GM21723 (cell line): ENCODE measurements around the gene MGAT1.
"Not testable (repeated sequence)": the region's sequence is repeated elsewhere in the genome, so short reads cannot be mapped to it uniquely, and the experiment has no call there.

Source experiments
- ATAC-seq: cut with Tn5 transposase; IDR thresholded peaks from one replicate; pipeline ENCODE4 v1.9.1; 2021; ENCODE audit warnings: mild to moderate bottlenecking, moderate library complexity; ENCODE audit not compliant: unreplicated experiment

Gene MGAT1

DNA sequence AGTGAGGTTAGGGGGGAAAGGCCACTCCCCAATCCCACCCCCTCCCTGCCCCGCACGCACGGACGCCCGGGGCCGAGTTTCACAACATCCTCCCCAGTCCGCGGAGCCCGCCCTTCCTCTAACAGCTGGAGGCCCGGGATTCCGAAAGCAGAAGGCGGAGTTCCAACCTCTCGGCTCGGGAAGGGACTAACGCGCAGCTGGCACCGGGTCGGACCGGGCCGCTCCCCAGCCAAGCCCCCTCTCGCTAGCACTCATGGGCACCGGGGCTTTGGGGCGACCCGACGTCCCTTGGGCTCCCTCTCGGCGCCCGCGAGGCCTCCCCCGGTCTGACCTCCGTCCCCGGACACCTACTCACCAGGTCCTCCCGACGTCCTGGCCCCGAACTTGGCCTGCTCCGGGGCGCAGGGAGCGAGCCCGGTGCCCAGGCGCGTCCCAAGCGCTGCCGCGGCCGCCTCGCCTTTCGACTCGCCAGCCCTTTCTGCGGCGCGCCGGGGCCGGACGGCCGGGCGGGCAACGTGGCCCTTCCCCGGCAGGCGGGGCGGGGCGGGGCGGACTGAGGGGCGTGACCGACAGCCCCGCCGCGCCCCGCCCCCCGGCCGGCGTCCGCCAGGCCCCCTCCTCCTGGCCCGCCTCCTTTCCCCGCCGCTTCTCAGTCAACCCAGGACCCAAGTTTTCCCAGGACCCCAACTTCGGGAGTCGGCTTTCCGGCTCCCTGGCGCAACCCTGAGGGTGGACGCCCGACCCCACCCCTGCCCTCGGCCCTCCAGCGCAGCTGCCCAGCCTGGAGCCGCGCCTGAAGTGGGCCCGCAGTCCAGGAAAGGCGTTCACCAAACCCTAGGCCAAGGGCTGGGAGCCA, at the start of gene MGAT1:
Gene MGAT1, minus strand, starts transcription at position 482 of the 856 bp plus-strand sequence. CDS start 9,835 bp downstream, outside the sequence.
- peak; percentile 40 for ATAC-seq

- no peak for ATAC-seq
These were observed 48.0 kb upstream of the MGAT1 start for GRCh38 chr5:180850434-180851078.

- ATAC-seq, result no peak
These were observed 47.2 kb upstream of the MGAT1 start for GRCh38 chr5:180849827-180850226.

GRCh38 chr5:180848878-180849277, 46.3 kb upstream of the MGAT1 start:
- ATAC-seq, result no peak

DNA sequence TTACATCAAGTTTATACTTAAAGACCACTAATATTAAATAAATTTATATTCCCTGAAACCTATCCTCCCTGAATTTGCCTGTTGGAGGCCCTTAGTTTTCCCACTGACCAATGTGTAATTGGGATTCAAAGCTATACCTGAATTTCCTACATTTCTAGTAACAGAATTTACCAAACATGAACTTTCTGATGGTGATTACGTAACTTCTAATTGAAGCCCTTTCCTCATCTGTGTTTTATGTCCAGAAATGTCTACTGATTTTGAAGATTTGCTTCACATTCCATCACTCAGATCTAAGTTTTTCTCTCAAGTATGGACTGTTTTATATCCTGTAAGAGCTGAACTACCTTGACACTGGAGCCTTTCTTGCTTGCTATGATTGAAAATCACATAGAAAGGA, 45.7 kb upstream of the MGAT1 start:
- no peak for ATAC-seq

DNA sequence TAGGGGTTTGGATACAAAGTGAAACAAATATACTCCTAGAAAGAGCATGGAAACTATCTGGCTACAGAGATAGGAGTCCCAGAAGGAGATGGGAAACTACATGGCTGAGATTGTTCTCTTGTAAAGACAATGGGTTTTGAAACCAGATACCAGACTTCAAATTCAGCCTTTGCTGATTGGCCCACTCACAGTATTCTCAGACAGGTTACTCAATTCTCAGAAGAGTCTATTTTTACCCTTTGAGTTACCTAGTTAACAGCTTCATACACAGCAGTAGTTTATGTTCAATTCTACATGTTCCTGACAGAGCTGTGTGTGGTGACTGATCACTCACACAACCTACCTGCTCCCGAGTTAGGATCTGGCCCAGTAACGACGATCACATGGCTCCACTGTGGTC, 44.4 kb upstream of the MGAT1 start:
- no peak for ATAC-seq

DNA sequence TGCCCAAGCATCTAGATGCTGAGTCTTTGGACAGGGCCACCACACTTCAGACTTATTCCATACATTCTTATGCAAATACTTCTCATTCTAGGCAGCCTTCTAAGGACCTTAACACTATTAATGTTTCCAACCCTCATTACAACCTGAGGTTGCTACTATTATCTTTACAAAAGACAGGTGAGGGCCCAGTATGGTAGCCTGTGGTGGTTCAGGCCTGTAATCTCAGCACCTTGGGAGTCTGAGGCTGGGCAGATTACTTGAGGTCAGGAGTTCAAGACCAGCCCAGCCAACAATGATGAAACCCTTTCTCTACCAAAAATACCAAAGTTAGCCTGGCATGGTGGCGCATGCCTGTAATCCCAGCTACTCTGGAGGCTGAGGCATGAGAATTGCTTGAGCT, 42.3 kb upstream of the MGAT1 start:
- ATAC-seq, result no peak

DNA sequence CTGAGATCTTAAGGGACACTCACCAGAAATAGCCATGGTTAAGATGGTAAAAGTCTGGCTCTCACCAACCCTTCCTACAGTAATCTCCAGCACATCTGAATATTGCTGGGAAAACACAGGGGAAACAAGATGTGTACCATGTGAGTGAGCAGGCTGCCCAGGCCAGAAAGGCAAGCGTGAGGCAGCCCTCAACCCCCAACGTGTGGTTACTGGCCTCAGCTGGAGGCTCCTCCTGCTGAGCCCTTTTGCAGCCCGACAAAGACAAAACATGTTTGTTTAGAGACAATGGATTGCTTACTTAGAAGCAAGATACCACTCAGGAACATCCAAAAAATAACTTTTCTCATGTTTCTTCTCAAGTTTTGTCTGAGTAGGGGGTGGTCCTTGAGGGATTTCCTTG, 41.8 kb upstream of the MGAT1 start:
- no peak for ATAC-seq

DNA sequence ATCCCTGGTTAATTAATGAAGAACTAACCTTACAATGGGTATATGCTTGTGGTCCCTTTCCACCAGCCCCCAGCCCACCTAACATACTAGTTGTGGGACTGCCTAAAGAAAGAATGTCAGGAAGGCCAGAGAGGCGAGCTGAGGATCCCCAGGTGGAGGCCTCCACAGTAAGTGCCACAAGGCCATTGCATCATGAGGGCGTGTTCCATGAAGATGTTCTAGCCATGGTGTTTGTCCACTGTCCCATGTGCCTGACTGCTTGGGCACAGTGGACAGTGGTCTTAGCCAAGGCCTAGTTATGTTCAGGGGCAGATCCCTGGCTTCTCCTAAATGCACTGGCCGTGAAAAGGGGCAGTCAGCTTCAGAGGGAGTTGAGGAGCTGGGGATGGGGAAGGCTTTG, 37.3 kb upstream of the MGAT1 start:
- no peak for ATAC-seq

- no peak for ATAC-seq
These were observed 36.6 kb upstream of the MGAT1 start for GRCh38 chr5:180839227-180839626.

GRCh38 chr5:180837478-180837877, 34.9 kb upstream of the MGAT1 start:
- no peak for ATAC-seq

DNA sequence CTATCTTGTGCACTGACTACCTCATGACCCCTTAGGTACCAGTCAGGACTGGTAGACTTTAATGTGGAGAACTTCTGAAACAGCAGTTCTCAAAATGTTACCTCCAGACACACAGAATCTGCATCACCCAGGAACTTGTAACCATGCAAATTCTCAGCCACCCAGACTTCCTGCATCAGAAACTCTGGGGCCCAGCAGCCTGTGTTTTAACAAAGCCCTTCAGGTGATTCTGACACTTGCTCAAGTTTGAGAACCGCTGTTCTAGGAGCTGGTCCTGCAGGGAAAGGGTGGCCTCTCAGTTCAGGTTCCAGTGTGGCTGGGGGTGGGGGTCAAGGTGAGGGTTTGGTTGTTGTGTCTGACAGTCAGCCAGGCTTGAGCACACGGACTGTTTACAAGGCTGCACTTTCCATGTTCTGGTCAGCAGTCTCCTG, 30.0 kb upstream of the MGAT1 start:
- ATAC-seq, result peak; percentile 51

GRCh38 chr5:180831139-180832093, 28.8 kb upstream of the MGAT1 start:
- ATAC-seq, result peak; percentile 77

DNA sequence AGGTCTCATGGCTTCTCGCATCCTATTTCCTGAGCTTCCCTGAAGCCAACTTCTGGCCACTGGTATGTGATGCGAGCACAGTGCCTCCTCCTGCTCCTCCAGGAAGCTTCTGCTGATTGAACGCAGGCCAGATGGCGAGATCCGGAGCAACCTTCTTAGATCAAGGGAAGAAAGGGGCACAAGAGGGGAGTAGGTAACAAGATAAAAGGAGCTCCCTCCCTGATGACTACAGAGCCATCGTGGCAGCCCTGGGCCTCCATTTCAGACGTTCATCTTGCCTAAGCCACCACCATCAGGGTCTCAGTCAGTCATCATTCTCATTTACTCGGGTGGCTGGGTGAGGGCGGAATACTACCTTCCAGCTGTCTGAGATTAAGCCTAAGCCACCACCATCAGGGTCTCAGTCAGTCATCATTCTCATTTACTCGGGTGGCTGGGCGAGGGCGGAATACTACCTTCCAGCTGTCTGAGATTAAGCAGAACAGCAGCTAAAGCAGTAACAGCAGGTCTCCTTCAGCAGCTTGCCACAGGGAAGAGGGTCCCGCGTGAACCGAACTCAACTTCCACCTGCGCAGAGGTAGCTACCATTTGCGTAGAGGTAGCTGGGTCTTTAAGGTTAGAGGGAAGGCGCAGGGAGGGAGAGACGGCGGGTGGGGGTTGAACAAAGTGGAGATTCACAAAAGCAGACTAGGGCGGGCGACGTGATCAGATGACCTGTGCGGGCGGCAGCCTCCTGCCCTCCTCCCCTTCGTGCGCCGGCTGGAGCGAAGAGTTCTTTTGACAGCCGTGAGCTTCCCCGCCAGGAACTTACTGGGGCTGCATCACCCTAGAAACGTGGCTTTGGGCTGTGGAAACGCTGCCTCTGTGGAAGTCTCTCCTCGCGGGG, 27.9 kb upstream of the MGAT1 start:
- ATAC-seq, result peak; percentile 42

DNA sequence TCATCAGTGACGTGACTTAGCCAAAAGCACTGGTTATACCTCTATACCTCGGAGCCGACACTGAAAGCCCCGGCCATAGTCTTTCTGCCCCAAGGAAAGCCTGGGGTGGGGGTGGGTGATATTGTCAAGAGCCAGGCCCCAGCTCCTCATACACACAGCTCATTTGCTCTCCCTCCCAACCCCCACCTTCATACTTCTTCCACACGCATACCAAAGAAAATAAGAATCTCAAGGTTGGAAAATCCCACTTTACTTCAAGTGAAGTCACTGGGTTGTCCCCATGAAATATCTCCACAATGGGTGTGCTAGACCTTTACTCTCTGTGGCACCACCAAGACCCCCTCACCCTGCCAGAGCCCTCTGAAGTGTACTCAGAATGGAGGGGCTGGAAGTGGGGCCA, 27.1 kb upstream of the MGAT1 start:
- no peak for ATAC-seq

- not testable (repeated sequence) for ATAC-seq
These were observed 26.3 kb upstream of the MGAT1 start for GRCh38 chr5:180828756-180829531.

DNA sequence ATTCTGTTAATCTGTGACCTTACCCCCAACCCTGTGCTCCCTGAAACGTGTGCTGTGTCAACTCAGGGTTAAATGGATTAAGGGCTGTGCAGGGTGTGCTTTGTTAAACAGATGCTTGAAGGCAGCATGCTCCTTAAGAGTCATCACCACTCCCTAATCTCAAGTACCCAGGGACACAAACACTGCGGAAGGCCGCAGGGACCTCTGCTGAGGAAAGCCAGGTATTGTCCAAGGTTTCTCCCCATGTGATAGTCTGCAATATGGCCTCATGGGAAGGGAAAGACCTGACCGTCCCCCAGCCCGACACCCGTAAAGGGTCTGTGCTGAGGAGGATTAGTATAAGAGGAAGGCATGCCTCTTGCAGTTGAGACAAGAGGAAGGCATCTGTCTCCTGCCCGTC, 24.8 kb upstream of the MGAT1 start:
- ATAC-seq, result not testable (repeated sequence)

DNA sequence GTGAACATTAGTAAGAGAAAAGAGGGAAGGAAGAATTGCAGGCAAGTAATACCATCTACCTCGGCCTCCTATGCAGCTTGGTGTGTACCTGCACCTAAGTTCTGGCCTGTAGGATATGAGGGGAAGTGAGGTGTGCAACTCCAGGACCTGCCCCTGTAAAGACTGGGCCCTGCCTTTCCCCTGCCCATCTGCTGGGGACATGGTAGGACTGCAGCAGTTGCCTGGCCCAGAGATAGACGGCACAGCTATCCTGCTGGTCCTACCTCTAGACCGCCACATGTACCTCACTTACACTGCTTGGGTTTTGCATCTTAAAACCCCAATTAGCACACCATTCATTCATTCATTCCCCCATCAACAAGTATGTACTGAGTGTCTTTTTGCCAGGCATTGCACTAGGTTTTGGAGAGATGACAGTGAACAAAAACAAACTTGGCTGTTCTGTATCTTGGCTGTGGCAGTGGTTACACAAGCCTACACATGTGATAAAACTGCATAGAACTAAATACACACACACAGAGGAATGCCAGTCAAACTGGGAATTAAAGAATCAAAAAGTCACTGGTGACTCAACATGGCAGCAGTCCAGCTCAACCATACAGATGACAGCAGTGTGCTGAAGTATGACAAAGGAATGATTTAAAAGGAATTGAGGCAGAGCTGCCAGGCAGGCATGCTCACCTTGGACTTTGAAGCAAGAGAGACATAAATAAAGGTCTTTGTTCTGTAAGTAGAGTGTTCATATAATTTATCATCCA, 23.3 kb upstream of the MGAT1 start:
- ATAC-seq, result no peak
